IMR-90 (cell line): ENCODE results near the gene RNF11. TPM values are rescaled to one million over a fixed set of nuclear protein-coding genes. Genes with fewer than 3 reads are reported as not detected.

ENCODE experiments used
- ATAC-seq: fragments of 200-7000 bp; cut with Tn5 transposase; 2 replicates; pipeline ENCODE4 v1.9.1; 2020; ENCODE audit warnings: low read depth, mild to moderate bottlenecking, moderate library complexity
- BruUV-seq: library from RNA; stranded (reverse); fragments of 400-500 nt; replicated peaks from 2 replicates; lab custom pipeline; 2021; lab: Mats Ljungman, UMichigan
- CTCF ChIA-PET: fragments of 300-600 bp; formaldehyde crosslinking; extraction: SDS; loops from one replicate; lab custom pipeline; 2021; ENCODE audit warnings: antibody characterized with exemption; lab: Yijun Ruan, JAX
- POLR2A ChIA-PET: fragments of 300-600 bp; sonication (Branson Sonifier 250); formaldehyde crosslinking; loops from one replicate; lab custom pipeline; 2022; ENCODE audit warnings: antibody characterized with exemption; ENCODE audit not compliant: unreplicated experiment; lab: Charles Lee
- DNase-seq: peaks from one replicate; pipeline ENCODE4 v3.0.0; 2013
- H2AFZ ChIP-seq: replicated peaks from 2 replicates; pipeline ENCODE3; 2013; ENCODE audit warnings: low read length, mild to moderate bottlenecking; ENCODE audit not compliant: poor library complexity
- H2AK5ac ChIP-seq: 2 replicates; pipeline ENCODE4 v1.6.1; 2013; ENCODE audit warnings: low read depth, low read length, inconsistent platforms
- H2AK9ac ChIP-seq: replicated peaks from 2 replicates; pipeline ENCODE3; 2013; ENCODE audit warnings: mild to moderate bottlenecking, low read depth, low read length, moderate library complexity; ENCODE audit not compliant: poor library complexity
- H2BK120ac ChIP-seq: 2 replicates; pipeline ENCODE4 v1.6.1; 2013; ENCODE audit warnings: low read depth, low read length, inconsistent platforms
- H2BK15ac ChIP-seq: 3 replicates; pipeline ENCODE4 v1.6.1; 2013; ENCODE audit warnings: low read depth, low read length, inconsistent platforms
- H2BK20ac ChIP-seq: 2 replicates; pipeline ENCODE4 v1.6.1; 2013; ENCODE audit warnings: low read depth, mild to moderate bottlenecking, inconsistent platforms, low read length, moderate library complexity
- H2BK5ac ChIP-seq: 2 replicates; pipeline ENCODE4 v1.6.1; 2013; ENCODE audit warnings: mild to moderate bottlenecking, low read depth, low read length, inconsistent platforms; ENCODE audit not compliant: poor library complexity, severe bottlenecking
- H3K14ac ChIP-seq: replicated peaks from 2 replicates; pipeline ENCODE4 v1.6.1; 2013; ENCODE audit warnings: low read depth, low read length, inconsistent platforms
- H3K18ac ChIP-seq: 2 replicates; pipeline ENCODE4 v1.6.1; 2013; ENCODE audit warnings: low read depth, low read length, control low read depth
- H3K23ac ChIP-seq: 2 replicates; pipeline ENCODE4 v1.6.1; 2013; ENCODE audit warnings: low read depth, low read length, inconsistent platforms
- H3K27ac ChIP-seq: 2 replicates; pipeline ENCODE4 v1.5.1; 2013; ENCODE audit warnings: mild to moderate bottlenecking, control low read depth, low read length; ENCODE audit not compliant: insufficient read depth
- H3K27me3 ChIP-seq: 2 replicates; pipeline ENCODE4 v1.6.1; 2013; ENCODE audit warnings: low read length; ENCODE audit not compliant: control insufficient read depth, insufficient read depth
- H3K36me3 ChIP-seq: 2 replicates; pipeline ENCODE4 v1.6.1; 2013; ENCODE audit warnings: low read length, mixed read lengths; ENCODE audit not compliant: control insufficient read depth, insufficient read depth
- H3K4ac ChIP-seq: 2 replicates; pipeline ENCODE4 v1.6.1; 2013; ENCODE audit warnings: low read depth, low read length, inconsistent platforms
- H3K4me1 ChIP-seq: 2 replicates; pipeline ENCODE4 v1.6.1; 2013; ENCODE audit warnings: low read length, mixed read lengths; ENCODE audit not compliant: control insufficient read depth, insufficient read depth
- H3K4me2 ChIP-seq: 2 replicates; pipeline ENCODE4 v1.6.1; 2013; ENCODE audit warnings: low read depth, mild to moderate bottlenecking, control low read depth, low read length, moderate library complexity
- H3K4me3 ChIP-seq: 2 replicates; pipeline ENCODE4 v1.5.1; 2013; ENCODE audit warnings: low read depth, mild to moderate bottlenecking, control low read depth, low read length, moderate library complexity; ENCODE audit not compliant: insufficient read depth
- H3K56ac ChIP-seq: 2 replicates; pipeline ENCODE4 v1.6.1; 2013; ENCODE audit warnings: low read length, inconsistent platforms; ENCODE audit not compliant: insufficient read depth; ENCODE audit errors: extremely low read depth
- H3K79me1 ChIP-seq, 2 experiments: 2 replicates each; pipeline ENCODE4 v1.6.1; 2013; ENCODE audit warnings: low read length in 2 of 2, inconsistent platforms in 1 of 2, low read depth in 1 of 2
- H3K9ac ChIP-seq: 2 replicates; pipeline ENCODE4 v1.6.1; 2013; ENCODE audit warnings: low read depth, low read length, control low read depth
- H3K9me1 ChIP-seq: 2 replicates; pipeline ENCODE4 v1.6.1; 2013; ENCODE audit warnings: low read length, inconsistent platforms; ENCODE audit not compliant: insufficient read depth
- H3K9me3 ChIP-seq: 2 replicates; pipeline ENCODE4 v1.6.1; 2013; ENCODE audit warnings: low read length; ENCODE audit not compliant: control insufficient read depth, insufficient read depth
- H4K20me1 ChIP-seq: 2 replicates; pipeline ENCODE4 v1.6.1; 2013; ENCODE audit warnings: low read length, inconsistent platforms; ENCODE audit not compliant: insufficient read depth
- H4K5ac ChIP-seq: 2 replicates; pipeline ENCODE4 v1.6.1; 2013; ENCODE audit warnings: mild to moderate bottlenecking, low read depth, low read length, control low read depth
- H4K8ac ChIP-seq, 2 experiments: 2 replicates each; pipeline ENCODE4 v1.6.1; 2013; ENCODE audit warnings: low read depth in 2 of 2, low read length in 2 of 2, control low read depth in 1 of 2, inconsistent platforms in 1 of 2
- H4K91ac ChIP-seq: 2 replicates; pipeline ENCODE4 v1.6.1; 2013; ENCODE audit warnings: low read depth, low read length, inconsistent platforms; ENCODE audit not compliant: insufficient read depth
- CHD1 ChIP-seq: IDR thresholded peaks from 2 replicates; pipeline ENCODE4 v1.6.1; 2012; ENCODE audit warnings: low read depth, low read length, improper control_type of control experiment
- MAFK ChIP-seq: IDR thresholded peaks from 2 replicates; pipeline ENCODE4 v1.6.1; 2012; ENCODE audit warnings: low read depth, low read length, improper control_type of control experiment
- MAZ ChIP-seq: IDR thresholded peaks from 2 replicates; pipeline ENCODE4 v1.6.1; 2012; ENCODE audit warnings: low read depth, mild to moderate bottlenecking, low read length, improper control_type of control experiment, moderate library complexity, borderline replicate concordance
- POLR2A ChIP-seq: IDR thresholded peaks from 2 replicates; pipeline ENCODE4 v1.6.1; 2012; ENCODE audit warnings: mild to moderate bottlenecking, low read depth, low read length
- WGBS, 2 experiments: methylation state at CpG; one replicate each; pipeline versions ENCODE4 v1.1.5 to v1.1.7; 2013; ENCODE audit warnings: missing lambda C conversion rate in 2 of 2; ENCODE audit not compliant: insufficient read length in 1 of 2; ENCODE audit errors: extremely low coverage in 2 of 2; 5-methylcytosine and 5-hydroxymethylcytosine counted together
- dilution Hi-C: fragments of 300-500 bp; cut with HindIII; formaldehyde crosslinking; loops from one replicate; pipeline ENCODE4 v1.14.3; 2018; ENCODE audit warnings: low sequenced_read_pairs; ENCODE audit not compliant: unreplicated experiment
- in situ Hi-C: fragments of 300-500 bp; cut with MboI; formaldehyde crosslinking; loops from 3 replicates; pipeline ENCODE4 v1.14.3; 2019; ENCODE audit warnings: low sequenced_read_pairs, inconsistent platforms, mixed read lengths
- intact Hi-C: fragments of 100-400 bp; cut with micrococcal nuclease; formaldehyde crosslinking; loops from 2 replicates; pipeline ENCODE4 v1.10.0; 2022
- polyA plus RNA-seq, 3 experiments: library from polyadenylated mRNA; depleted of rRNA; stranded (reverse); fragments of >200 nt; gene quantifications; 2 replicates each; pipeline ENCODE4 v1.2.3, GENCODE V29; 2012; ENCODE audit warnings: low replicate concordance in 1 of 3
- total RNA-seq: library from RNA; depleted of rRNA; stranded (reverse); fragments of >200 nt; gene quantifications from 2 replicates; pipeline ENCODE4 v1.2.3, GENCODE V29; 2012
- TF ChIP-seq, protein P1 (sequence below): fragments of 150-350 bp; IDR thresholded peaks from 2 replicates; pipeline ENCODE4 v1.6.1; 2017; ENCODE audit warnings: mild to moderate bottlenecking, antibody characterized with exemption, low read length, low read depth
- TF ChIP-seq, protein P2 (sequence below): fragments of 150-350 bp; IDR thresholded peaks from 2 replicates; pipeline ENCODE4 v1.6.1; 2016; ENCODE audit warnings: low read depth, mild to moderate bottlenecking, low read length, moderate library complexity, borderline replicate concordance

RNF11 gene
- total and polyA plus RNA-seq, 2 of the 4 experiments (the other 2 are of a cell fraction): 63.3 to 64.1 TPM

DNA sequence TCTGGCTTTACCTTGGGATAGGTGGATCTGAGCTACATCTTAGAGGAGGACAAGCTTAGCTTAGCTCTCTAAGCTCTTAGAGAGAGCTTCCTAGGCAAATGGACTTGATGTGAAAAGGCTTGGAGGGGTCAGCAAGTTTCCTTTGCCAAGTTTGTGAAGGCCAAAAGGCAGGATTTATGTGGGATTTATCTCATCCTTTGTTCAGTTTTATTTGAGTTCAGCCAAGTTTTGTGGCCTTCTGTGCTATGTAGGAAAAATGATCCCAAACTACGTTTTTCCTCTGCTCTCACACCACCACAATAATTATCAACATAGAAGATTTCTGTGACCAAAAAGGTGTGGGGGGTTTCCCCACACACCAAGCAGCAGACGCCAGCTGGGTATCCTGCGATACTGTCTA, 26.0 kb upstream of the RNF11 start:
- no peak overlapping the region for H2AK9ac ChIP-seq
- no peak overlapping the region for H4K91ac ChIP-seq
- no peak overlapping the region for H2AK5ac ChIP-seq
- no peaks in the 10 kb centered on the region for H3K9me3 ChIP-seq
- no peaks in the 10 kb centered on the region for H3K36me3 ChIP-seq
- TF ChIP-seq CHD1 (no peak), MAZ (no peak), POLR2A (no peak), MAFK (no peak)
- TF ChIP-seq, protein P1, sequence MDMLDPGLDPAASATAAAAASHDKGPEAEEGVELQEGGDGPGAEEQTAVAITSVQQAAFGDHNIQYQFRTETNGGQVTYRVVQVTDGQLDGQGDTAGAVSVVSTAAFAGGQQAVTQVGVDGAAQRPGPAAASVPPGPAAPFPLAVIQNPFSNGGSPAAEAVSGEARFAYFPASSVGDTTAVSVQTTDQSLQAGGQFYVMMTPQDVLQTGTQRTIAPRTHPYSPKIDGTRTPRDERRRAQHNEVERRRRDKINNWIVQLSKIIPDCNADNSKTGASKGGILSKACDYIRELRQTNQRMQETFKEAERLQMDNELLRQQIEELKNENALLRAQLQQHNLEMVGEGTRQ: no peak
- TF ChIP-seq, protein P2, sequence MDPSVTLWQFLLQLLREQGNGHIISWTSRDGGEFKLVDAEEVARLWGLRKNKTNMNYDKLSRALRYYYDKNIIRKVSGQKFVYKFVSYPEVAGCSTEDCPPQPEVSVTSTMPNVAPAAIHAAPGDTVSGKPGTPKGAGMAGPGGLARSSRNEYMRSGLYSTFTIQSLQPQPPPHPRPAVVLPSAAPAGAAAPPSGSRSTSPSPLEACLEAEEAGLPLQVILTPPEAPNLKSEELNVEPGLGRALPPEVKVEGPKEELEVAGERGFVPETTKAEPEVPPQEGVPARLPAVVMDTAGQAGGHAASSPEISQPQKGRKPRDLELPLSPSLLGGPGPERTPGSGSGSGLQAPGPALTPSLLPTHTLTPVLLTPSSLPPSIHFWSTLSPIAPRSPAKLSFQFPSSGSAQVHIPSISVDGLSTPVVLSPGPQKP: no peak
- H4K5ac ChIP-seq: no peak overlapping the region
- ChIA-PET POLR2A (no interaction called here), CTCF (no interaction called here)
- H3K4me3 ChIP-seq: no peak overlapping the region
- no peak overlapping the region for H4K8ac ChIP-seq
- DNase-seq (no peak), ATAC-seq (no peak)
- in situ Hi-C loops: no loop called here
- H3K27ac ChIP-seq: no peak overlapping the region
- no peaks in the 10 kb centered on the region for H3K79me1 ChIP-seq
- H3K9me1 ChIP-seq: peaks cover 5% of the 10 kb centered on the region; the same call in 1 of the 2 replicates
- no peak overlapping the region for H3K4ac ChIP-seq
- BruUV-seq: no TSS peak
- H4K20me1 ChIP-seq: no peaks in the 10 kb centered on the region
- H2AFZ ChIP-seq: no peak overlapping the region
- no peak overlapping the region for H3K9ac ChIP-seq
- no peak overlapping the region for H3K56ac ChIP-seq
- no CpG with 5 or more reads among the region's 3 CpGs for WGBS, 2 experiments
- no peak overlapping the region for H3K18ac ChIP-seq
- no peak overlapping the region for H3K14ac ChIP-seq
- no peak overlapping the region for H2BK120ac ChIP-seq
- no peak overlapping the region for H2BK5ac ChIP-seq
- no peaks in the 10 kb centered on the region for H3K27me3 ChIP-seq
- no peak overlapping the region for H3K23ac ChIP-seq
- H3K4me2 ChIP-seq: no peak overlapping the region
- intact Hi-C loops: no loop called here
- dilution Hi-C loops: no loop called here
- no peak overlapping the region for H2BK15ac ChIP-seq
- peaks cover 7% of the 10 kb centered on the region for H3K4me1 ChIP-seq
- no peak overlapping the region for H2BK20ac ChIP-seq
